Body of pancreas (tissue), 4 donors: ENCODE measurements around the gene AP2A2. TPM values are rescaled to one million over a fixed set of nuclear protein-coding genes. Genes with fewer than 3 reads are reported as not detected.
"Not testable (repeated sequence)": the region's sequence is repeated elsewhere in the genome, so short reads cannot be mapped to it uniquely, and the experiment has no call there.

ENCODE experiments used
- ATAC-seq: fragments of 150-250 bp; one replicate; pipeline ENCODE4 v1.9.1; 2016
- DNase-seq, 4 donors: peaks; one replicate each; pipeline ENCODE4 v3.0.0-alpha.2; 2019
- H3K27ac ChIP-seq, 4 donors: fragments of 200-600 bp; sonication (generic); 1 replicate in 3 of 4; 2 replicates in 1 of 4; pipeline versions ENCODE4 v1.5.1 to v1.6.1; 2016 to 2019; ENCODE audit warnings: mild to moderate bottlenecking in 1 of 4, mixed read lengths in 1 of 4, moderate library complexity in 1 of 4
- H3K27me3 ChIP-seq, 2 donors: fragments of 200-600 bp; sonication (generic); one replicate each; pipeline ENCODE4 v1.6.0; 2016; ENCODE audit warnings: mild to moderate bottlenecking in 1 of 2
- H3K36me3 ChIP-seq, 2 donors: fragments of 200-600 bp; sonication (generic); replicated peaks in 1 of 2; 2 replicates each; pipeline ENCODE4 v1.5.1; 2016; ENCODE audit warnings: low read depth in 2 of 2; ENCODE audit not compliant: insufficient read depth in 1 of 2
- H3K4me1 ChIP-seq: fragments of 200-600 bp; sonication (generic); one replicate; pipeline ENCODE4 v1.6.0; 2016
- H3K4me3 ChIP-seq, 2 donors: fragments of 200-600 bp; sonication (generic); 1 replicate in 1 of 2; 2 replicates in 1 of 2; pipeline ENCODE4 v1.5.1; 2016 to 2019
- H3K9me3 ChIP-seq, 3 donors: fragments of 200-600 bp; sonication (generic); 1 replicate in 2 of 3; 2 replicates in 1 of 3; pipeline ENCODE4 v1.5.1; 2016
- POLR2A ChIP-seq, 3 donors: fragments of 450-650 bp; IDR thresholded peaks; one replicate each; pipeline ENCODE4 v1.6.1; 2016; ENCODE audit warnings: antibody characterized with exemption in 3 of 3, mild to moderate bottlenecking in 2 of 3
- WGBS, 2 donors: methylation state at CpG; one replicate each; pipeline ENCODE4 v1.1.5; 2017; 5-methylcytosine and 5-hydroxymethylcytosine counted together
- intact Hi-C: fragments of 100-400 bp; cut with DNase I; formaldehyde crosslinking; loops from one replicate; pipeline ENCODE4 v1.15.1; 2023
- total RNA-seq, 2 donors: library from RNA; depleted of rRNA; stranded (reverse); fragments of >200 nt; gene quantifications; one replicate each; pipeline ENCODE4 v1.1.0, GENCODE V29; 2016
- TF ChIP-seq, protein P1 (sequence below), 7 experiments: fragments of 450-650 bp in 4 of 7; fragments of 200-600 bp in 3 of 7; sonication (generic) in 3 of 7; IDR thresholded peaks; one replicate each; pipeline ENCODE4 v1.5.1; 2016 to 2019; ENCODE audit warnings: antibody characterized with exemption in 7 of 7

AP2A2 gene
- total RNA-seq, 2 donors from 2014 or later, result 40.7 to 77.8 TPM

DNA sequence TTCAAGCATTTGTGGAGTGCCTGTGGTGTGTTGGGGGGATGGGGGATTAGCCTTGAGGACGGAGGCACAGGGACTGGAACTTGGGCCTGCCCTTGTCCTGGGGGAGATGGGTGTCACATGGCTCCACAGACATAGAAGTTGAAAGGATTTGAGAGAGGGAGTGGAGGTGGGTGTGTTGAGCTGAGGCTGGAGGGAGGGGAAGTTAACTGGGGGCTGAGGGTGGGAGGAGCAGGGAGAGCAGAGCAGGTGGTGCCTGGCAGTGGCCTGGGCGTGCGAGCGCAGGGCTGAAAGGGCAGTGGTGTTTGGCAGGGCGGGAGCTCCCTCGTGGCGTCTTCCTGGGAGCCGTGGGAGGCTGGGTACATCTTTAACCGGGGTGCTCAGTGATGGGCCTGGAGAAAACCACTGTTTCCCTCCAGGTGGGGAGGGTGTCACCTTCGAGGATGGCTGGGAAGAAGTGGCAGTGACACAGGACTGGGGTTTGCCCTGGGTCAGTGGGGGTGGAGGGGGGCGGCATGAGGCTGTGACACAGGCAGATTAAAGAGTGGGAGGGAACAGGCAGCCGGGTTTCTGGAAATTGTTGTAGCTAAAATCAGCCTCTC, 45.5 kb downstream of the AP2A2 start:
- no peak for DNase-seq
- H3K27me3 ChIP-seq, result no peaks in the 10 kb centered on the region
- TF ChIP-seq, protein P1, sequence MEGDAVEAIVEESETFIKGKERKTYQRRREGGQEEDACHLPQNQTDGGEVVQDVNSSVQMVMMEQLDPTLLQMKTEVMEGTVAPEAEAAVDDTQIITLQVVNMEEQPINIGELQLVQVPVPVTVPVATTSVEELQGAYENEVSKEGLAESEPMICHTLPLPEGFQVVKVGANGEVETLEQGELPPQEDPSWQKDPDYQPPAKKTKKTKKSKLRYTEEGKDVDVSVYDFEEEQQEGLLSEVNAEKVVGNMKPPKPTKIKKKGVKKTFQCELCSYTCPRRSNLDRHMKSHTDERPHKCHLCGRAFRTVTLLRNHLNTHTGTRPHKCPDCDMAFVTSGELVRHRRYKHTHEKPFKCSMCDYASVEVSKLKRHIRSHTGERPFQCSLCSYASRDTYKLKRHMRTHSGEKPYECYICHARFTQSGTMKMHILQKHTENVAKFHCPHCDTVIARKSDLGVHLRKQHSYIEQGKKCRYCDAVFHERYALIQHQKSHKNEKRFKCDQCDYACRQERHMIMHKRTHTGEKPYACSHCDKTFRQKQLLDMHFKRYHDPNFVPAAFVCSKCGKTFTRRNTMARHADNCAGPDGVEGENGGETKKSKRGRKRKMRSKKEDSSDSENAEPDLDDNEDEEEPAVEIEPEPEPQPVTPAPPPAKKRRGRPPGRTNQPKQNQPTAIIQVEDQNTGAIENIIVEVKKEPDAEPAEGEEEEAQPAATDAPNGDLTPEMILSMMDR (IDR thresholded peaks at IDR 0.05), result no peak
- TF ChIP-seq POLR2A (IDR thresholded peaks at IDR 0.05), result no peak
- WGBS, 2 donors, result 78 to 82% methylated on average over 12 of the region's 12 CpGs
- intact Hi-C loops, result no loop called here
- peaks cover 0 to 19% of the 10 kb centered on the region in 2 donors for H3K36me3 ChIP-seq
- H3K4me3 ChIP-seq, result no peak overlapping the region
- no peak overlapping the region for H3K27ac ChIP-seq
- ATAC-seq, result no peak
- H3K4me1 ChIP-seq, result peaks cover 10% of the 10 kb centered on the region
- no peaks in the 10 kb centered on the region for H3K9me3 ChIP-seq

DNA sequence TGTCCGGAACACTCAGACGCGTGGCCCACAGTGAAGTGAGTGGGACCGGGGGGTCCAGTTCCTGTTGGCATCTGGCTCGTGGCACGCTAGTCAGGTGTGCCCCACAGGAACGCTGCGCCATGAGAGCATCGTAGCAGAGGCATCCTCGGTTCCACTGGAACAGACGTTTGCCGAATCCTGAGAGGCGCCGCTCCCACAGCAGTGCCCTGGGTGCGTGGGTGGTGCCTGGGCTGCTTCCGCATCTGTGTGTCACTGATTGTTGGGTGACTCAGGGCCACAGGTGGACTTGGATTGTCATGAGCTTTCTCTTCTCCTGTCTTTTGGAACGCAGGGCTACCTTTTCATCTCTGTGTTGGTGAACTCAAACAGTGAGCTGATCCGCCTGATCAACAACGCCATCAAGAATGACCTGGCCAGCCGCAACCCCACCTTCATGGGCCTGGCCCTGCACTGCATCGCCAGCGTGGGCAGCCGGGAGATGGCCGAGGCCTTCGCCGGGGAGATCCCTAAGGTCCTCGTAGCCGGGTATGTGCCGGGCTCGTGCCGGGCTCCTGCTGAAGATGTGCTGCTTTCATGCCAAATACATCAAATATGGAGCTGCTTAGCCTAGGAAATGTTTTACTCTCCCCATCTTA, 46.2 kb downstream of the AP2A2 start:
- intact Hi-C loops, result no loop called here
- 94% methylated on average over 16 to 31 of the region's 31 CpGs for WGBS, 2 donors
- no peak for DNase-seq
- no peak for TF ChIP-seq POLR2A (IDR thresholded peaks at IDR 0.05)
- TF ChIP-seq, protein P1 (IDR thresholded peaks at IDR 0.05), result no peak
- peaks cover 0 to 19% of the 10 kb centered on the region in 2 donors for H3K36me3 ChIP-seq
- no peaks in the 10 kb centered on the region for H3K9me3 ChIP-seq
- no peaks in the 10 kb centered on the region for H3K27me3 ChIP-seq
- no peak overlapping the region for H3K4me3 ChIP-seq
- no peak for ATAC-seq
- H3K4me1 ChIP-seq, result peaks cover 8% of the 10 kb centered on the region
- H3K27ac ChIP-seq, result no peak overlapping the region

DNA sequence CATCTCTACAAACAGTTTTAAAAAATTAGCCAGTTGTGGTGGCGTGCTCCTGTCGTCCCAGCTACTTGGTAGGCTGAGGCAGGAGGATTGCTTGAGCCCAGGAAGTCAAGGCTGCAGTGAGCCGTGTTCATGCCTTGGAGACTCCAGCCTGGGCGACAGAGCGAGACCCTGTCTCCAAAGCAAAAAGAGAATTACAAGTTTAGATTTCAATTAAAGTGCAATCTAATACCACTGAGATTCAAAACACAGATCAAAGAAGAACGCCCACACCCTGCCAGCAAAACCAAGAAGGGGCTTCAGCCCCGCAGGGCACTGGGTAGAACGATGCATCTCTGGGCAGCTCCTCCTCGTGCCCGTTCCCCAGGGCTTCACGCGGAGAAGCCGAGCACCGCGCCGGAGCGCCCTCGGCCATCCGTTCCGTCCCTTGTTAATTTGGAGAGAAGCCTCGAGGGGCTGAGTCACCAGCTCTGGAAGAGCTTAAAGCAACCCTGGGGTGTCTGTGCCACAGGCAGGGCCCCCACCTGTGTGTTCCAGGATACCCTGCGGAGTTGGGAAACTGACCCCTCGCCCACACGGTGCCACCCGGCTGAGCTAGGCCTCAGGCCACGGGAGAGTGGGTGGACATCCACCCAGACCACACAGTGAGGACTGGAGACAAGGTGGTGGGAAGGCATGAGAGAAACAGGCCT, 47.0 kb downstream of the AP2A2 start:
- DNase-seq, result no peak
- ATAC-seq, result no peak
- H3K27ac ChIP-seq, result no peak overlapping the region
- no peaks in the 10 kb centered on the region for H3K27me3 ChIP-seq
- peaks cover 0 to 21% of the 10 kb centered on the region in 2 donors for H3K36me3 ChIP-seq
- 92 to 94% methylated on average over 21 to 26 of the region's 26 CpGs for WGBS, 2 donors
- no peak overlapping the region for H3K4me3 ChIP-seq
- no peak for TF ChIP-seq POLR2A (IDR thresholded peaks at IDR 0.05)
- TF ChIP-seq, protein P1 (IDR thresholded peaks at IDR 0.05), result no peak
- intact Hi-C loops, result no loop called here
- peaks cover 5% of the 10 kb centered on the region for H3K4me1 ChIP-seq
- H3K9me3 ChIP-seq, result no peaks in the 10 kb centered on the region

GRCh38 chr11:973237-973636, 47.6 kb downstream of the AP2A2 start:
- Histone ChIP-seq H3K4me3 (no peak overlapping the region), H3K9me3 (no peaks in the 10 kb centered on the region), H3K27ac (no peak overlapping the region), H3K36me3 (peaks cover 0 to 21% of the 10 kb centered on the region in 2 donors), H3K4me1 (peaks cover 5% of the 10 kb centered on the region), H3K27me3 (no peaks in the 10 kb centered on the region)
- TF ChIP-seq, protein P1 (IDR thresholded peaks at IDR 0.05), result no peak
- no peak for TF ChIP-seq POLR2A (IDR thresholded peaks at IDR 0.05)
- intact Hi-C loops, result no loop called here
- no peak for ATAC-seq
- no peak for DNase-seq
- 91 to 92% methylated on average over 6 to 10 of the region's 11 CpGs for WGBS, 2 donors

- peaks cover 0 to 20% of the 10 kb centered on the region in 2 donors for H3K36me3 ChIP-seq
- H3K4me1 ChIP-seq, ATAC-seq, H3K27ac ChIP-seq, H3K4me3 ChIP-seq, H3K27me3 ChIP-seq, intact Hi-C loops, DNase-seq, H3K9me3 ChIP-seq: not testable (repeated sequence)
- 87 to 88% methylated on average over 40 to 41 of the region's 41 CpGs for WGBS, 2 donors
Measured at GRCh38 chr11:975376-975775, 49.7 kb downstream of the AP2A2 start.
